Right ventricle myocardium inferior (tissue), 1 donor: Measurements from ENCODE around the gene NAT10. TPM values are rescaled to one million over a fixed set of nuclear protein-coding genes. Genes with fewer than 3 reads are reported as not detected.

ENCODE experiments used
- total RNA-seq: library from RNA; stranded (reverse); fragmentation: NEBNext Ultra II Directional; extraction: Animal tissue kit (Norgen Biotek cat#: 25700); gene quantifications from one replicate; pipeline ENCODE4 v1.2.1, GENCODE V29; 2021
- donor health status: DM: no; HTN: yes; CAD: no; lungs with severe emphysema.

NAT10 gene
- total RNA-seq, 1 donor from 2014 or later = 22.8 TPM

Other genes with a start within 250 kb of the NAT10 start
- 7.2 TPM for gene LMO2, start 213.6 kb upstream of the NAT10 start, total RNA-seq
- gene CAPRIN1, start 53.9 kb upstream of the NAT10 start, total RNA-seq = 120 TPM